HepG2 (cell line): ENCODE measurements around the gene NUCB1. TPM values are rescaled to one million over a fixed set of nuclear protein-coding genes. Genes with fewer than 3 reads are reported as not detected.
A peak's percentile ranks its signal among the peaks of the same experiment; 100 is the strongest.

Source experiments
- ATAC-seq: fragments of 200-7000 bp; cut with Tn5 transposase; 3 replicates; pipeline ENCODE4 v1.9.1; 2020; ENCODE audit warnings: mild to moderate bottlenecking, moderate library complexity
- BruUV-seq: library from RNA; stranded (reverse); fragments of 400-500 nt; replicated peaks from 2 replicates; lab custom pipeline; 2021; lab: Mats Ljungman, UMichigan
- CTCF ChIA-PET: fragments of 300-600 bp; formaldehyde crosslinking; extraction: SDS; loops from one replicate; lab custom pipeline; 2021; ENCODE audit warnings: low total read pairs, inconsistent platforms, low intra/inter-chr PET ratio; lab: Yijun Ruan, JAX
- POLR2A ChIA-PET: fragments of 350-600 bp; sonication (Branson Sonifier 250); formaldehyde crosslinking; loops from one replicate; lab custom pipeline; 2020; ENCODE audit warnings: antibody characterized with exemption, inconsistent platforms; lab: Yijun Ruan, JAX
- DNase-seq: peaks from one replicate; pipeline ENCODE4 v3.0.0-alpha.2; 2015; ENCODE audit warnings: low spot score
- FAIRE-seq: peaks from 3 replicates; lab custom pipeline; 2011; peaks lifted over from hg19 to GRCh38; lab: Jason Lieb, UNC
- H2AFZ ChIP-seq: one replicate; pipeline ENCODE4 v1.6.1; 2011; ENCODE audit warnings: low read length, inconsistent platforms
- H3K27ac ChIP-seq: fragments of 300-600 bp; 3 replicates; pipeline ENCODE4 v1.8.0; 2011; ENCODE audit warnings: mixed run types, mild to moderate bottlenecking, mixed read lengths, low read length, inconsistent platforms; ENCODE audit not compliant: insufficient read depth; ENCODE audit errors: extremely low read length
- H3K27me3 ChIP-seq, 2 experiments: fragments of 200-600 bp in 1 of 2; 2 replicates in 1 of 2; 3 replicates in 1 of 2; pipeline versions ENCODE4 v1.6.0 to v1.8.0; 2011; ENCODE audit warnings: low read length in 2 of 2, mild to moderate bottlenecking in 2 of 2, moderate library complexity in 2 of 2, inconsistent platforms in 1 of 2; ENCODE audit not compliant: insufficient read depth in 2 of 2, control insufficient read depth in 1 of 2
- H3K36me3 ChIP-seq, 2 experiments: fragments of 200-600 bp in 1 of 2; replicated peaks in 1 of 2; 2 replicates in 1 of 2; 3 replicates in 1 of 2; pipeline versions ENCODE4 v1.5.1 to v1.8.0; 2011; ENCODE audit warnings: low read length in 2 of 2, inconsistent platforms in 1 of 2; ENCODE audit not compliant: insufficient read depth in 2 of 2, control insufficient read depth in 1 of 2
- H3K4me1 ChIP-seq: 2 replicates; pipeline ENCODE4 v1.5.1; 2012; ENCODE audit warnings: low read length, inconsistent platforms; ENCODE audit not compliant: insufficient read depth
- H3K4me2 ChIP-seq: 2 replicates; pipeline ENCODE4 v1.6.0; 2011; ENCODE audit warnings: low read depth, low read length, inconsistent platforms
- H3K4me3 ChIP-seq, 3 experiments: fragments of 200-600 bp in 1 of 3; sonication (generic), shearing (Covaris generic) in 1 of 3; replicated peaks in 1 of 3; 2 replicates each; pipeline ENCODE4 v1.5.1; 2011 to 2016; ENCODE audit warnings: low read length in 3 of 3, inconsistent platforms in 2 of 3, low read depth in 2 of 3, mild to moderate bottlenecking in 2 of 3, control low read depth in 1 of 3, mixed read lengths in 1 of 3; ENCODE audit not compliant: insufficient read depth in 1 of 3
- H3K79me2 ChIP-seq: one replicate; pipeline ENCODE4 v1.6.1; 2011; ENCODE audit warnings: low read length, inconsistent platforms; ENCODE audit not compliant: insufficient read depth
- H3K9ac ChIP-seq: 2 replicates; pipeline ENCODE4 v1.6.0; 2011; ENCODE audit warnings: mild to moderate bottlenecking, low read depth, low read length, inconsistent platforms; ENCODE audit not compliant: insufficient read depth
- H3K9me3 ChIP-seq: 2 replicates; pipeline ENCODE4 v1.5.1; 2012; ENCODE audit warnings: mild to moderate bottlenecking, low read length
- H4K20me1 ChIP-seq: 2 replicates; pipeline ENCODE4 v1.6.0; 2011; ENCODE audit warnings: inconsistent platforms, mild to moderate bottlenecking, low read length, moderate library complexity; ENCODE audit not compliant: insufficient read depth
- AGO2 ChIP-seq: fragments of 200-400 bp; formaldehyde crosslinking; optimal IDR thresholded peaks from 2 replicates; pipeline ENCODE3; 2017; ENCODE audit warnings: mild to moderate bottlenecking, low read depth, low read length, moderate library complexity
- PATZ1 ChIP-seq: sonication (generic); formaldehyde crosslinking; IDR thresholded peaks from 2 replicates; pipeline ENCODE4 v1.4.0; 2020; ENCODE audit warnings: missing genetic modification reagents
- TFAP4 ChIP-seq: sonication (generic); IDR thresholded peaks from 2 replicates; pipeline ENCODE4 v1.6.1; 2016; ENCODE audit warnings: low read depth, borderline replicate concordance
- ZNF143 ChIP-seq: sonication (generic); formaldehyde crosslinking; IDR thresholded peaks from 2 replicates; pipeline ENCODE4 v1.4.0; 2020; ENCODE audit warnings: missing genetic modification reagents
- ZNF770 ChIP-seq: sonication (generic); formaldehyde crosslinking; IDR thresholded peaks from 2 replicates; pipeline ENCODE4 v1.5.0; 2020; ENCODE audit warnings: mild to moderate bottlenecking, missing genetic modification reagents
- WGBS: methylation state at CpG from one replicate; pipeline ENCODE4 v1.1.6; 2017; ENCODE audit warnings: low lambda C conversion rate; 5-methylcytosine and 5-hydroxymethylcytosine counted together
- in situ Hi-C: cut with HindIII; loops from 2 replicates; pipeline ENCODE4 v1.10.0; 2017; ENCODE audit warnings: low pct_unique_long_range_greater_than_20kb; ENCODE audit not compliant: extremely low pct_ligation_motif_present
- intact Hi-C: fragments of 100-400 bp; cut with micrococcal nuclease; formaldehyde crosslinking; loops from one replicate; pipeline ENCODE4 v1.10.0; 2022; ENCODE audit not compliant: unreplicated experiment
- polyA plus RNA-seq, 8 experiments: library from polyadenylated mRNA; depleted of rRNA in 3 of 8; stranded (reverse) in 7 of 8; unstranded in 1 of 8; fragments of >200 nt; fragmentation: Illumina TruSeq in 4 of 8; extraction: Trizol in 4 of 8; gene quantifications; 2 replicates each; pipeline versions ENCODE4 v1.2.1 to v1.2.3, GENCODE V29; 2011 to 2016; ENCODE audit warnings: low read depth in 4 of 8, missing spikeins in 1 of 8, mixed read lengths in 1 of 8; ENCODE audit not compliant: insufficient read depth in 1 of 8
- total RNA-seq, 5 experiments: library from RNA; depleted of rRNA; stranded (reverse); fragments of >200 nt; fragmentation: Illumina TruSeq; extraction: Trizol; gene quantifications; 2 replicates each; pipeline ENCODE4 v1.2.3, GENCODE V29; 2016; ENCODE audit warnings: low read depth in 1 of 5

Gene NUCB1
- total and polyA plus RNA-seq, 2 of the 13 experiments (the other 11 are each of a cell fraction or from before 2014, with no cell fraction given) = 82.3 to 106 TPM

- no peak overlapping the region for H3K4me2 ChIP-seq
- TF ChIP-seq ZNF770 (CRISPR knock-in tag) = no peak
- no peak for TF ChIP-seq ZNF143 (CRISPR knock-in tag)
- peak; percentile 20 for TF ChIP-seq AGO2
- TF ChIP-seq PATZ1 (CRISPR knock-in tag) = no peak
- TF ChIP-seq TFAP4 = no peak
- TF ChIP-seq, all 625 proteins: peak for 1
- Histone ChIP-seq H4K20me1 (no peaks in the 10 kb centered on the region), H3K27ac (no peak overlapping the region), H2AFZ (no peak overlapping the region), H3K27me3 (no peaks in the 10 kb centered on the region), H3K9me3 (no peaks in the 10 kb centered on the region), H3K4me1 (no peaks in the 10 kb centered on the region), H3K36me3 (peaks cover 5 to 25% of the 10 kb centered on the region in 2 experiments; a peak in 4 of 5 replicates), H3K9ac (no peak overlapping the region), H3K79me2 (no peaks in the 10 kb centered on the region), H3K4me3 (no peak overlapping the region)
- no TSS peak for BruUV-seq
- intact Hi-C loops (no loop called here), in situ Hi-C loops (no loop called here)
- ChIA-PET CTCF (no interaction called here), POLR2A (no interaction called here)
- no peak; the same call in 2 of the 3 replicates for ATAC-seq
- 76% methylated on average over 7 of the region's 10 CpGs for WGBS
- FAIRE-seq = no peak
- no peak for DNase-seq
Measured at GRCh38 chr19:48920949-48921348, 20.8 kb downstream of the NUCB1 start.
